Measurements from ENCODE around the gene FAM72C. TPM values are rescaled to one million over a fixed set of nuclear protein-coding genes. Genes with fewer than 3 reads are reported as not detected.
"Not testable (repeated sequence)": the region's sequence is repeated elsewhere in the genome, so short reads cannot be mapped to it uniquely, and the experiment has no call there.

The FAM72C gene
- total and polyA plus RNA-seq, 2 donors = 0.16 to 0.53 TPM

DNA sequence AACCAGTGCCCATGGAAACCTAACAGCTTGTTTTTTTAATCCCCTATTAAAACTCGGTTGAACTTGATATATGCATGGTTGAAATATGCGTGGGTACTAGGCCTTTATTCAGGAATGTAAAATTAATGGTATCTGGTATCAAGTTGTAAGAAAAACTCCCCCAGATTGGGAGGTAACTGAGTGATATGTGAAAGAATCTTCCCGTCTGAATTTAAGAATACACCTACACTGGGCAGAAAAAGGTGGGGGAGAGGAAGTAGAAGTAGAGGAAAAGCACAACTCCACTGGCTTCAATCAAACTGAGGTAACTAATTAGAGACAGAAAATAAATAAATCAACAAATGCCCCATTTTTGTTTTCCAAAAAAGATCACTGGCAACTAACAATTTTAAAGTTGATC, 15.9 kb downstream of the FAM72C start:
- H3K4me1 ChIP-seq (ENCODE audit: insufficient read depth); H3K36me3 ChIP-seq (ENCODE audit: insufficient read depth); DNase-seq (ENCODE audit: extremely low spot score); H3K27ac ChIP-seq (ENCODE audit: low read depth); H3K4me3 ChIP-seq (ENCODE audit: low read depth, low read length): not testable (repeated sequence)
- no CpG with 5 or more reads among the region's 3 CpGs for WGBS

DNA sequence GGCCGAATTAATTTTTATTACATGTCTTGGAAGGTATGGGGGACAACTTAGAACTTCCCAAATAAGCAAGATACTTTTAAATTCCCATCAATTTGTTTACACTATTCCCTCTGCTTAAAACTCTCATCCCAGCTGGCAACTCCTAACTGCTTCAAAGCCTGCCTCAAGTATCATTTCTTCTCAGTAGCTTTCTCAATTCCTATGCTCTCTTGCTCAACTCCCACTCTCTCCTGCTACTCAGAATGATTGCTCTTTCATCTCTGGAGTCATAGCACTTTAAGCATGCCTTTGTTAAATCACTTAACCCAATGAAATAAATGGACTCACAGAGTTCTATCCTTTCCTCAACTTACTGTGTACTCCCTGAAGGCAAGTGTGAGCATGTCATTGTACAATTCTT, 18.9 kb downstream of the FAM72C start:
- H3K4me3 ChIP-seq (ENCODE audit: low read depth, low read length); DNase-seq (ENCODE audit: extremely low spot score); H3K4me1 ChIP-seq (ENCODE audit: insufficient read depth); H3K36me3 ChIP-seq (ENCODE audit: insufficient read depth); H3K27ac ChIP-seq (ENCODE audit: low read depth): not testable (repeated sequence)
- no CpG with 5 or more reads among the region's 1 CpG for WGBS

DNA sequence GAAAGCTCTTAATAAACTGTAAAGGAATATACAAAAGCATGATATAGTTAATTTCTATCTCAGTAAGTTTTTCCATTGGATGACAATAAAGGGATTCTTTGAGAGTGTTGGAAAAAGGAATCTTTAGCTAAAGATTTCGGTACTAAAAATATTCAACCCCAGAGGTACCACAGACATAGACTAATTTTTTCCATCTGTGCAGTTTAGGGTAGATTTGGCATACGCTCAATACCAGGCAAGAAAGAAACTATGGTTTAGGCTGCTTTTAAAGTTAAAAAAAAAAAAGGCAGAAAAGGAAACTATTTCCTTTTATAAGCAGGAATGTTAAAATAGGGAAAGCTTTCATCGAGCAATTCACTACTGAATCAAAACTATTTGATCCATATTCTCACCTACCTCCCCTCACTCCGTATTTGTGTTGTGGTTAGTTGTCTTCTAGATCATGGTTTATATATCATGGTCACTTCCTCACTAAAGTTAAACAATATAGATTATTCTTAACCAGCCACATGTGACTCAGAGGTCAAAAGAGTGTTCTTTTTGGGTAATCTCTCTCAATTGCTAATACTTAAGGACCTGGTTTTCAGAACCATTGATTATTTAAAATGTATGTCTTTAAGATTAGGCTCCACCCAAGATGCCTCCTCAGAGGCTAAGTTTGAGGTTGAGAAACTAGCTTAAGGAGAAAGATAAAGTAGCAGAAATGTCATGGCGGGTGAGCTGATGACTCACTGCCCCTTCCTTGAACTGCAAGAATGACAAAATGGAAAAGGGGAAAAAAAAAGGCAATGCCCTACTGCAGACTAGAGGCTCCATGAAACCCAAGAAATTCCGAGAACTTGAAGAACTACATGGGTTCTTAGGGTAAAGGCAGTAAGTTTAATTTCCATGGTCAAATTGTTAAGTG, 20.0 kb downstream of the FAM72C start:
- not testable (repeated sequence) for DNase-seq (ENCODE audit: extremely low spot score); H3K27ac ChIP-seq (ENCODE audit: low read depth); H3K4me3 ChIP-seq (ENCODE audit: low read depth, low read length); H3K4me1 ChIP-seq (ENCODE audit: insufficient read depth); H3K36me3 ChIP-seq (ENCODE audit: insufficient read depth)
- WGBS = no CpG with 5 or more reads among the region's 6 CpGs

DNA sequence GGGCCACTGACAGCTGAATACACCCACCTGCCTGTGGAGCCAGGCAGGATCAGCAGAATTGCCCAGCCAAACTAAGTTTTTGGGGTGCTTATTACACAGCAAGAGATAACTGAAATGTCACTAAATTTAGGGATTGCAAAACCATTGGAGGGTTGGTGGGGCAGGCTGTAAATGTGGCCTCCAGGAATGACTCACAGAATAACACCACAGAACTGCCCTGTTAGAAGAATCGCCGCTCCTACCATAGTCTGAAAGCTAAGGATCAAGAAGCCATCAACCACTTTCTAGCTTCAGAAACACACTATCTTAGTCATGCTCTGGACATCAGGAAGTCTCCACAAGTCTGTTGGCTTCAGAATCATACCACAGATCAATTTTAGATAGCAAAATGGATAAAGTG, 24.0 kb downstream of the FAM72C start:
- not testable (repeated sequence) for H3K27ac ChIP-seq (ENCODE audit: low read depth); H3K4me3 ChIP-seq (ENCODE audit: low read depth, low read length); DNase-seq (ENCODE audit: extremely low spot score); H3K4me1 ChIP-seq (ENCODE audit: insufficient read depth); H3K36me3 ChIP-seq (ENCODE audit: insufficient read depth)
- WGBS = no CpG with 5 or more reads among the region's 2 CpGs

DNA sequence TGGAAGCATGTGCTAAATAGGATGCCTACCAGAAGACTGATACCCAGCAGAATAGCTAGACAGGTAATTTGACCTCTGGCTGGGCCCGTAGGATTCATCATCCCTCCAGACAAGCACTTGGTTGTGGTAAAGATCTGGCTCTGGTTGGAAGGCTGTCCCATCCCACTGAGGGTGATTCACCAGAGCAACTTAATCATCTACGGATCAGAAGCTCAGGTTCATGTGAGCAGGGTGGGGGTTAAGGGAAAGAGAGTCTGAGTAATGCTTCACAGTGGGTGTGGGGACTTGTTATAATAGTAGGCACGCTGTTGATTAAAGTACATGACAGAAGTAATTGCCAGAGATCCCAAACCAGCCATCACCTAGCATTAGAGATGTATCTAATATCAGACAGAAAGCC, 26.5 kb downstream of the FAM72C start:
- H3K36me3 ChIP-seq (ENCODE audit: insufficient read depth); DNase-seq (ENCODE audit: extremely low spot score); H3K27ac ChIP-seq (ENCODE audit: low read depth); H3K4me1 ChIP-seq (ENCODE audit: insufficient read depth); H3K4me3 ChIP-seq (ENCODE audit: low read depth, low read length): not testable (repeated sequence)
- no CpG with 5 or more reads among the region's 3 CpGs for WGBS

DNA sequence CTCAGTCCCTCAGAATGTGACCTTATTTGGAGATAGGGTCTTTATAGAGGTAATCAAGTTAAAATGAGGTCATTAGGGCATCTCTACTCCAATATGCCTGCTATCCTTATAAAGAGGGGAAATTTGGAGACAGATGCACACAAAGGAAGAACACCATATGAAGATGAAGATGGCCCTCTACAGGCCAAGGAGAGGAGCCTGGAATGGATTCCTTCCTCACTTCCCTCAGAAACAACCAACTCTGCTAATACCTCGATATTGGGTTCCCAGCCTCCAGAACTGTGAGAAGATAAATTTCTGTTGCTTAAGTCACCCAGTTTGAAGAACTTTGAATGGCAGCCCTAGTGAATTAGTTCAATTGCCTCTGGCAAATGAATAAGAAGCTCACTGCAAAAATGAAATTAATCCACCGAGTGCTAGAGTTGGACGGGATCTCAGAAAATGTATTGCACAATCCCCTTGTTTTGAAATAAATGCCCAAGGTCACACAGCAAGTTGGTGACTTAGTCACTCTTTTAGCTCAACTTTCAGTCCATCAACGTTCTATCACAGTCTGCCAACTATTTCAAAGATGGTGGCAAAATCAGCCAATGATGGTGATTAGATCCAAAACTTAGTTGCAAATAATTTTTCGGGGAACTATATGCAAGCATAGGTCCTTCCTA, 27.1 kb downstream of the FAM72C start:
- not testable (repeated sequence) for H3K27ac ChIP-seq (ENCODE audit: low read depth); H3K36me3 ChIP-seq (ENCODE audit: insufficient read depth); DNase-seq (ENCODE audit: extremely low spot score); H3K4me3 ChIP-seq (ENCODE audit: low read depth, low read length); H3K4me1 ChIP-seq (ENCODE audit: insufficient read depth)
- WGBS = no CpG with 5 or more reads among the region's 5 CpGs

DNA sequence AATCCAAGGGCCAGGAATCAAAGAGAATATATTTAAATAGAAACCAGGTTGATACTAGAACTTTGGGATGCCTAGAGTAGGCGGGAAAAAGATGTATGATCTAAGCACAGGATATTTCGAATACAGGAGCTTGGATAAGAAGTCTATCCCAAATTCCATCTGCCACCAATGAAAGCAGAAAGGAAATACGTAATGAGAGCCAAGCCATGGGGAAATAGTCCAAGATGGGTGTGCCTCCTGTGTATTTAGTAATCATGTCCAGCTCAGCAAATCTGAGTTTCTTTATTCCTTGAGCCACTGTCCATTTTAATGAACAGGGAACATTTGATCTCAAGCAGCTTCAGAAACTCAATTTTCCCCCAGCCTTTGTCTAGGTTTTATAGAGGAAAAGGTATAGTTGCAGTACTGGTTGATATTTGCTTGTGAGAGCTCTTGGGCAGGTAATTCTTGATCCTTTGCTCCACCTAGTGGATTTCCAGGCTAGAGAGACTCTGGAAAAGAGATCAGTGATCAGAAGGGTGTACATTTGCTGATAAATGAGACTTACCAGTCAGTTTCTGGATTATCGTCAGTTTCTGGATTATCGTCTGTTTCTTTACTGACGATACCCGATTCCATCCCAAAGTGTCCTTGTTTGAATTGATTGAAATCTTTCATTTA, 28.3 kb downstream of the FAM72C start:
- WGBS = no CpG with 5 or more reads among the region's 7 CpGs
- H3K36me3 ChIP-seq (ENCODE audit: insufficient read depth) = not testable (repeated sequence)

DNA sequence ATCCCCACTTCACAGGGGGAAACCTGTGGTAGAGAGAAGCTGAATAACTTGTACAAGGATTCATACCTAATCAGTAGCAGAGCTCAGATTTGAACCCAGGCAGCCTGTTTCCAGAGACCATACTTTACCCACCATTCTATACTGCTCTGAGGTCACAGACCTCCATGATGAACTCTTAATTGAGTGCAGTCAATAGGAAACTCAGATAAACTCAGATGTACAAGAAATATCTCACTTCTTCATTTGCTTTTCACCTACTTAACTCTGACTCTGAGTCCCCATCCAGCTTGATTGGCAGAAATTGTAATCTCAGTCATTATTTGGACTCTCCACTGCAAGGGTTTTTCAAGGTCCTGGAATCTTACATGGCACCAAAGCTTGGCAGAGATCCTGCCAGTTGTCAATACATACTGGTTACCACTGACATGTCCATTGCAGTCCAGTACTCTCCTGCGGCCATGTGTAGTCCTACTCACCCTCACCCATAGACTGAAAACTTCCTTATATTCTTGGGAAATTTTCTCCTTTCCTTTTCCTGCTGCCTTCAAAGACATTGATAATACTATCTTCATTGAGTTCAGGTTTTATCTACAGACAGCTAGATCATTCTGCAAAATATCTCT, 29.4 kb downstream of the FAM72C start:
- DNase-seq (ENCODE audit: extremely low spot score); H3K36me3 ChIP-seq (ENCODE audit: insufficient read depth); H3K4me3 ChIP-seq (ENCODE audit: low read depth, low read length); H3K4me1 ChIP-seq (ENCODE audit: insufficient read depth); H3K27ac ChIP-seq (ENCODE audit: low read depth): not testable (repeated sequence)
- no CpG with 5 or more reads among the region's 1 CpG for WGBS

More for the DNA sequence above, 28.3 kb downstream of the FAM72C start:
- not testable (repeated sequence) for DNase-seq (ENCODE audit: extremely low spot score); H3K4me1 ChIP-seq (ENCODE audit: insufficient read depth); H3K4me3 ChIP-seq (ENCODE audit: low read depth, low read length); H3K27ac ChIP-seq (ENCODE audit: low read depth)

DNA sequence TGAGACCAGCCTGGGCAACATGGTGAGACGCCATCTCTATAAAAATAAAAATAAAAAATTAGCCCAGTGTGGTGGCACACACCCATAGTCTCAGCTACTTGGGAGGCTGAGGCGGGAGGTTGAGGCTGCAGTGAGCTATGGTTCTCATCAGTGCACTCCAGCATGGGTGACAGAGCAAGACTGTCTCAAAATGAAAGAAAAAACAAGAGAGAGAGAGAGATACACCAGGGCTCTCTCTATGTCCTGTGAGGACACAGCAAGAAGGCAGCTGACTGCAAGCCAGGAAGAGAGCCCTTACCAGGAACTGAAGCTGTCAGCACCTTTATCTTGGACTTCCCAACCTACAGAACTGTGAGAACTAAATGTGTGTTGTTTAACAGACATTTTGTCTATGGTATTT, 32.1 kb downstream of the FAM72C start:
- not testable (repeated sequence) for H3K36me3 ChIP-seq (ENCODE audit: insufficient read depth); H3K4me1 ChIP-seq (ENCODE audit: insufficient read depth); H3K4me3 ChIP-seq (ENCODE audit: low read depth, low read length); DNase-seq (ENCODE audit: extremely low spot score); H3K27ac ChIP-seq (ENCODE audit: low read depth)
- no CpG with 5 or more reads among the region's 2 CpGs for WGBS

DNA sequence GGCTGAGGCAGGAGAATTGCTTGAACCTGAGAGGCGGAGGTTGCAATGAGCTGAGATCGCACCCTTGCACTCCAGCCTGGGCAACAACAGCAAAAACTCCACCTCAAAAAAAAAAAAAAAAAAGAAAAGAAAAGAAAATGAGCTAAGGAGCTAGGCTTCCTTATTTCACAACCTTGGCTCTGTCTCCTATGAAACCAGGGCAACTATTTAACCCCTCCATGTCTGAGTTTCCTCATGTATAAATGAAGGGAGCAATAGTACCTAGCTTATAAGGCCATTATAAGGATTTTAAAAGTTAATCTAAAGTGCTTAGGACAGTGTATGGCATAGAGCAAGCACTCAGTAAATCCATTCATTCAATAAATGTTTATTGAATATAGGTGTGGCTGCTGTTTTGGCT, 32.9 kb downstream of the FAM72C start:
- H3K36me3 ChIP-seq (ENCODE audit: insufficient read depth); DNase-seq (ENCODE audit: extremely low spot score); H3K4me1 ChIP-seq (ENCODE audit: insufficient read depth); H3K27ac ChIP-seq (ENCODE audit: low read depth); H3K4me3 ChIP-seq (ENCODE audit: low read depth, low read length): not testable (repeated sequence)
- WGBS = 80% methylated on average over 1 of the region's 2 CpGs

DNA sequence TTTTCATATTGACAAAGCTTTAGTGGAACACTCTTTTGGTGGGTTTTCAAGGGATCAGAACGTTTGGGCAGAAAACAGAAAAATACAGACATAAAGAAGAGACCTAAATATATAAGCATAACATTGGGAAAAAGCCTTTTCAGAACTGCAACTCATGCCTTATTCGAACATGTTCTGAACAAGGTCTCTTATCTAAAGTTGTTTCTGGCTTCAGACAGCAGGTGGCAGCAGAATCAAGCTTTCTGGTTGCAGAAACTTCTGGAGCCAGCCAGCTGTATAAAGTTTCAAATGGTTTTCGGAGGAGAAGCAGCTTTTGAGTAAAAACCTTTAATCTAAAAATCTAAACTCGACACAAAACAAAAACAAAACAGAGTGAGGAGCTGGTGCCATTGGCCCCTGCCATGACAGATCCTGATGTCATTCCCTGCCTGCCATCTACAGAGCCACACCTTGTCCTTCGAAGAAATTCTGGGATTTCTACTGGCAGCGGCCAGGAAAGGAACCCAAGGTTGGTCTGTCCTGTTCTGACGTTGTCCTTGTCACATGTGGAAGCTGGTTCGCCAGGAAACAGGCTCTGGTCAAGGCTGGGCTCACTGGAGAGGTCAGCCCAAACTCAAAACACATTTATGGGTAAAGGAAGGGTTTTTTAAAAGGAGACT, 35.2 kb downstream of the FAM72C start:
- WGBS = 0% methylated on average over 2 of the region's 8 CpGs
- H3K27ac ChIP-seq (ENCODE audit: low read depth); H3K36me3 ChIP-seq (ENCODE audit: insufficient read depth); H3K4me1 ChIP-seq (ENCODE audit: insufficient read depth); H3K4me3 ChIP-seq (ENCODE audit: low read depth, low read length): not testable (repeated sequence)
- DNase-seq (ENCODE audit: extremely low spot score) = peak; percentile 2

DNA sequence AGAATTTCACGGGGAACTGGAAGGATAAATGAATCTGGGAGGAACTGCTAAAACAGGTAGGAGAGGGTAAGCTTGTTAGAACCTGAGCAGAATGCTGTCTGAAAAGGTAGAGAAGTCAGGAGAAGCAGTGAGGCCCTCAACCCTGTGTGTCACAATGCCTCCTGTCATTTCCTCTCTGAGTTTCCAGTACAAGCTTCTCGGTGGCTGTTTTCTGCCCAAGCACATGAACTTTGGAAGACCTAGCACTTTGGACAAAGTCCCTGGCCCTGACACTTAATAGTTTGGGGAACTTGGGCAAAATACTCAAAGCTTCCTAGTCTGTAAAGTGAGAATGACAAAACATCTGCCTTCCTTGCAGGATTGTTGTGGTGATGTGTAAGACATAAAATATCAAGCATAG, 52.7 kb downstream of the FAM72C start:
- H3K27ac ChIP-seq (ENCODE audit: low read depth); H3K4me3 ChIP-seq (ENCODE audit: low read depth, low read length); H3K4me1 ChIP-seq (ENCODE audit: insufficient read depth); H3K36me3 ChIP-seq (ENCODE audit: insufficient read depth); DNase-seq (ENCODE audit: extremely low spot score): not testable (repeated sequence)
- no CpG with 5 or more reads among the region's 2 CpGs for WGBS

DNA sequence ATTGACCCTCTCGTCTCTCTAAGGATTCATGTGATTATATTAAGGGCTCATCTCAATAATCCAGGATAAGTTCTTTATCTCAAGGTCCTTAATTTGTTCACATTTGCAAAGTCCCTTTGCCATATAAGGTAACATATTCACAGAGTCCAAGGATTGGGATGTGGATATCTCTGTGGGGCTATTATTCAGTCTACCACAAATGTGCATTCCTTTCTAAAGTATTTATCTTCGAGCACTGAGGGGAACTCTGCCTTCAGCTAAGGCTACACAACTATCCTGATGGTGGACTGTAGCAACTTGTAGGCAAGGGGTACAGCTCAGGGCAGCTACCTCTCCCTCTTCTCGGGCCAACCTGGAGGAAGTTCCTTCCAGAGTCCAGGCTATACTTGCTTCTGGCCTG, 53.2 kb downstream of the FAM72C start:
- DNase-seq (ENCODE audit: extremely low spot score); H3K4me3 ChIP-seq (ENCODE audit: low read depth, low read length); H3K4me1 ChIP-seq (ENCODE audit: insufficient read depth); H3K36me3 ChIP-seq (ENCODE audit: insufficient read depth); H3K27ac ChIP-seq (ENCODE audit: low read depth): not testable (repeated sequence)
- 20% methylated on average over 1 of the region's 3 CpGs for WGBS
